H1 (cell line): ENCODE results near the gene ZFAND4. TPM values are rescaled to one million over a fixed set of nuclear protein-coding genes. Genes with fewer than 3 reads are reported as not detected.

Source experiments
- CTCF ChIA-PET: fragments of 300-600 bp; sonication (Branson Sonifier 250); formaldehyde crosslinking; loops from one replicate; lab custom pipeline; 2021; ENCODE audit not compliant: partially characterized antibody; lab: Charles Lee
- POLR2A ChIA-PET: fragments of 300-600 bp; sonication (Branson Sonifier 250); formaldehyde crosslinking; loops from one replicate; lab custom pipeline; 2021; ENCODE audit warnings: inconsistent platforms; ENCODE audit not compliant: partially characterized antibody; lab: Charles Lee
- DNase-seq, 2 experiments: peaks; one replicate each; pipeline versions ENCODE4 v3.0.0 to v3.0.0-alpha.2; 2010 to 2022; ENCODE audit warnings: low spot score in 2 of 2, low read depth in 1 of 2, mixed read lengths in 1 of 2
- FAIRE-seq: peaks from 2 replicates; lab custom pipeline; 2011; peaks lifted over from hg19 to GRCh38; lab: Jason Lieb, UNC
- H2AFZ ChIP-seq: 2 replicates; pipeline ENCODE4 v1.8.1; 2012; ENCODE audit warnings: low read length, inconsistent platforms
- H2AK5ac ChIP-seq: 2 replicates; pipeline ENCODE4 v1.6.1; 2013; ENCODE audit warnings: low read depth, low read length
- H2BK120ac ChIP-seq: replicated peaks from 2 replicates; pipeline ENCODE3; 2013; ENCODE audit warnings: low read depth, low read length, inconsistent platforms
- H2BK12ac ChIP-seq: 2 replicates; pipeline ENCODE4 v1.6.1; 2013; ENCODE audit warnings: low read depth, low read length
- H2BK15ac ChIP-seq: 2 replicates; pipeline ENCODE4 v1.6.1; 2013; ENCODE audit warnings: low read length
- H2BK20ac ChIP-seq: 2 replicates; pipeline ENCODE4 v1.6.1; 2013; ENCODE audit warnings: low read length
- H2BK5ac ChIP-seq: 2 replicates; pipeline ENCODE4 v1.6.1; 2013; ENCODE audit warnings: low read depth, low read length
- H3K14ac ChIP-seq: 2 replicates; pipeline ENCODE4 v1.6.1; 2013; ENCODE audit warnings: inconsistent platforms; ENCODE audit not compliant: insufficient read length
- H3K18ac ChIP-seq: 2 replicates; pipeline ENCODE4 v1.6.1; 2013; ENCODE audit warnings: low read length; ENCODE audit errors: extremely low read depth
- H3K23ac ChIP-seq: 2 replicates; pipeline ENCODE4 v1.6.1; 2013; ENCODE audit warnings: inconsistent platforms; ENCODE audit not compliant: insufficient read length
- H3K23me2 ChIP-seq: 2 replicates; pipeline ENCODE4 v1.6.1; 2013; ENCODE audit warnings: low read depth, low read length
- H3K27ac ChIP-seq: 2 replicates; pipeline ENCODE4 v1.6.1; 2011; ENCODE audit warnings: low read depth, low read length, inconsistent platforms
- H3K27me3 ChIP-seq, 4 experiments: replicated peaks in 1 of 4; 1 replicate in 1 of 4; 2 replicates in 3 of 4; pipeline versions ENCODE4 v1.6.1 to v1.8.1; 2011 to 2013; ENCODE audit warnings: low read length in 3 of 4, mild to moderate bottlenecking in 3 of 4, inconsistent platforms in 2 of 4, mixed read lengths in 2 of 4, moderate library complexity in 1 of 4; ENCODE audit not compliant: control insufficient read depth in 3 of 4, insufficient read depth in 3 of 4; ENCODE audit errors: extremely low read depth in 1 of 4
- H3K36me3 ChIP-seq, 4 experiments: 2 replicates each; pipeline versions ENCODE4 v1.6.1 to v1.8.1; 2011 to 2013; ENCODE audit warnings: mild to moderate bottlenecking in 4 of 4, low read length in 3 of 4, moderate library complexity in 2 of 4, control low read depth in 1 of 4, inconsistent platforms in 1 of 4; ENCODE audit not compliant: insufficient read depth in 4 of 4, control insufficient read depth in 2 of 4
- H3K4ac ChIP-seq: replicated peaks from 2 replicates; pipeline ENCODE3; 2013; ENCODE audit warnings: low read length, low read depth, mixed read lengths, inconsistent platforms; ENCODE audit not compliant: insufficient read length
- H3K4me1 ChIP-seq, 4 experiments: replicated peaks in 1 of 4; 1 replicate in 1 of 4; 2 replicates in 3 of 4; pipeline versions ENCODE4 v1.6.1 to v1.8.1; 2011 to 2013; ENCODE audit warnings: low read length in 3 of 4, inconsistent platforms in 2 of 4, mixed read lengths in 1 of 4; ENCODE audit not compliant: insufficient read depth in 4 of 4, control insufficient read depth in 3 of 4
- H3K4me2 ChIP-seq, 2 experiments: 2 replicates each; pipeline versions ENCODE4 v1.6.1 to v1.8.1; 2011 to 2013; ENCODE audit warnings: low read depth in 2 of 2, low read length in 2 of 2, control low read depth in 1 of 2, inconsistent platforms in 1 of 2, mild to moderate bottlenecking in 1 of 2; ENCODE audit not compliant: insufficient read depth in 1 of 2
- H3K4me3 ChIP-seq, 4 experiments: fragments of 200-600, 300-600 bp in 1 of 4; sonication (generic), shearing (Covaris generic), sonication (Bioruptor Twin) in 1 of 4; 2 replicates each; pipeline versions ENCODE4 v1.5.1 to v1.8.1; 2011 to 2016; ENCODE audit warnings: low read length in 4 of 4, low read depth in 3 of 4, control low read depth in 2 of 4, inconsistent platforms in 2 of 4, mild to moderate bottlenecking in 2 of 4, mixed read lengths in 1 of 4, moderate library complexity in 1 of 4; ENCODE audit not compliant: insufficient read depth in 2 of 4; ENCODE audit errors: extremely low read depth in 1 of 4
- H3K56ac ChIP-seq: replicated peaks from 2 replicates; pipeline ENCODE3; 2013; ENCODE audit warnings: low read depth, mild to moderate bottlenecking, mixed read lengths, low read length, inconsistent platforms; ENCODE audit not compliant: insufficient read length
- H3K79me1 ChIP-seq: 2 replicates; pipeline ENCODE4 v1.6.1; 2013; ENCODE audit warnings: low read depth, low read length, control low read depth
- H3K79me2 ChIP-seq, 2 experiments: 2 replicates each; pipeline versions ENCODE4 v1.6.1 to v1.8.1; 2012 to 2013; ENCODE audit warnings: low read length in 2 of 2, mild to moderate bottlenecking in 2 of 2, inconsistent platforms in 1 of 2; ENCODE audit not compliant: insufficient read depth in 2 of 2, control insufficient read depth in 1 of 2
- H3K9ac ChIP-seq, 4 experiments: replicated peaks in 1 of 4; 1 replicate in 1 of 4; 2 replicates in 3 of 4; pipeline versions ENCODE4 v1.6.1 to v1.8.1; 2011 to 2013; ENCODE audit warnings: low read depth in 3 of 4, low read length in 3 of 4, control low read depth in 2 of 4, mild to moderate bottlenecking in 2 of 4, moderate library complexity in 2 of 4, inconsistent platforms in 1 of 4; ENCODE audit errors: extremely low read depth in 1 of 4
- H3K9me3 ChIP-seq, 2 experiments: 2 replicates each; pipeline versions ENCODE4 v1.6.1 to v1.8.1; 2012 to 2013; ENCODE audit warnings: mild to moderate bottlenecking in 2 of 2, moderate library complexity in 2 of 2, control low read depth in 1 of 2, inconsistent platforms in 1 of 2, low read depth in 1 of 2, low read length in 1 of 2, mixed read lengths in 1 of 2; ENCODE audit not compliant: insufficient read depth in 2 of 2
- H4K20me1 ChIP-seq, 2 experiments: replicated peaks in 1 of 2; 2 replicates each; pipeline versions ENCODE3 to v1.8.1; 2011 to 2013; ENCODE audit warnings: inconsistent platforms in 2 of 2, low read length in 2 of 2, mild to moderate bottlenecking in 1 of 2; ENCODE audit not compliant: insufficient read depth in 2 of 2, control insufficient read depth in 1 of 2
- H4K5ac ChIP-seq: 2 replicates; pipeline ENCODE4 v1.6.1; 2013; ENCODE audit warnings: low read length, low read depth, mixed read lengths, inconsistent platforms; ENCODE audit not compliant: insufficient read length
- H4K8ac ChIP-seq: 2 replicates; pipeline ENCODE4 v1.8.0; 2013; ENCODE audit warnings: mild to moderate bottlenecking, moderate library complexity, low read length, inconsistent platforms; ENCODE audit not compliant: insufficient read depth; ENCODE audit errors: extremely low read depth
- H4K91ac ChIP-seq: replicated peaks from 2 replicates; pipeline ENCODE3; 2013; ENCODE audit warnings: low read length, mixed read lengths, inconsistent platforms; ENCODE audit not compliant: insufficient read length
- CEBPB ChIP-seq: IDR thresholded peaks from 2 replicates; pipeline ENCODE4 v1.6.1; 2012; ENCODE audit warnings: low read depth, low read length
- CREB1 ChIP-seq: IDR thresholded peaks from 2 replicates; pipeline ENCODE4 v1.6.1; 2012; ENCODE audit warnings: inconsistent platforms
- CTBP2 ChIP-seq: IDR thresholded peaks from 2 replicates; pipeline ENCODE4 v1.7.0; 2011; ENCODE audit warnings: borderline replicate concordance, mild to moderate bottlenecking, moderate library complexity, mixed read lengths, low read length; ENCODE audit not compliant: insufficient read depth, insufficient read length
- E2F6 ChIP-seq: IDR thresholded peaks from 2 replicates; pipeline ENCODE4 v1.6.1; 2012; ENCODE audit warnings: inconsistent platforms
- HDAC2 ChIP-seq, 2 experiments: fragments of 300-600 bp in 1 of 2; sonication (generic) in 1 of 2; IDR thresholded peaks; 2 replicates each; pipeline ENCODE4 v1.6.1; 2011 to 2012; ENCODE audit warnings: low read depth in 2 of 2, low read length in 2 of 2, mild to moderate bottlenecking in 2 of 2, moderate library complexity in 2 of 2, borderline replicate concordance in 1 of 2, inconsistent platforms in 1 of 2
- POLR2AphosphoS5 ChIP-seq: IDR thresholded peaks from 2 replicates; pipeline ENCODE4 v1.6.1; 2011; ENCODE audit warnings: low read depth, low read length
- POU5F1 ChIP-seq: IDR thresholded peaks from 2 replicates; pipeline ENCODE4 v1.6.1; 2011; ENCODE audit warnings: low read depth, mild to moderate bottlenecking, low read length, moderate library complexity
- RBBP5 ChIP-seq: IDR thresholded peaks from 2 replicates; pipeline ENCODE4 v1.7.1; 2012; ENCODE audit warnings: low read depth, mild to moderate bottlenecking, inconsistent platforms, low read length, moderate library complexity, borderline replicate concordance
- RXRA ChIP-seq: IDR thresholded peaks from 2 replicates; pipeline ENCODE4 v1.6.1; 2011; ENCODE audit warnings: low read depth, mild to moderate bottlenecking, low read length, moderate library complexity; ENCODE audit not compliant: insufficient read depth
- SP2 ChIP-seq: IDR thresholded peaks from 2 replicates; pipeline ENCODE4 v1.6.1; 2012; ENCODE audit warnings: mild to moderate bottlenecking, low read length, inconsistent platforms
- SUZ12 ChIP-seq: fragments of 200-600 bp; sonication (generic); IDR thresholded peaks from 2 replicates; pipeline ENCODE4 v1.6.1; 2012; ENCODE audit warnings: mild to moderate bottlenecking, inconsistent platforms, low read length, moderate library complexity, mixed read lengths
- TAF7 ChIP-seq: optimal IDR thresholded peaks from 2 replicates; pipeline ENCODE3; 2011; ENCODE audit warnings: low read depth, mild to moderate bottlenecking, inconsistent platforms, low read length, moderate library complexity, borderline replicate concordance
- TBP ChIP-seq: IDR thresholded peaks from 2 replicates; pipeline ENCODE4 v1.6.1; 2011; ENCODE audit warnings: low read depth, low read length, improper control_type of control experiment
- ZNF274 ChIP-seq: IDR thresholded peaks from 2 replicates; pipeline ENCODE4 v1.7.0; 2012; ENCODE audit warnings: low read length, borderline replicate concordance; ENCODE audit errors: extremely low read depth
- WGBS, 2 experiments: shearing (Covaris generic) in 1 of 2; methylation state at CpG; one replicate each; pipeline versions ENCODE4 v1.1.6 to v1.1.7; 2013 to 2015; ENCODE audit warnings: low lambda C conversion rate in 2 of 2, mixed read lengths in 2 of 2, inconsistent platforms in 1 of 2, low coverage in 1 of 2, missing lambda C conversion rate in 1 of 2; ENCODE audit not compliant: insufficient replicate concordance in 2 of 2, insufficient coverage in 1 of 2, insufficient read length in 1 of 2; ENCODE audit errors: extremely low coverage in 1 of 2, missing lambda C conversion rate in 1 of 2; 5-methylcytosine and 5-hydroxymethylcytosine counted together
- polyA plus RNA-seq, 7 experiments: library from polyadenylated mRNA; depleted of rRNA in 3 of 7; stranded (reverse) in 5 of 7; unstranded in 2 of 7; fragments of >200 nt in 5 of 7; fragments of 200-250 nt in 2 of 7; gene quantifications; 1 replicate in 5 of 7; 2 replicates in 1 of 7; 4 replicates in 1 of 7; pipeline versions ENCODE4 v1.2.1 to v1.2.3, GENCODE V29; 2011 to 2013; ENCODE audit warnings: missing spikeins in 2 of 7, mixed read lengths in 2 of 7
- total RNA-seq: library from RNA; stranded (reverse); fragmentation: NEBNext Ultra II Directional; extraction: Animal tissue kit (Norgen Biotek cat#: 25700); gene quantifications from 2 replicates; pipeline ENCODE4 v1.2.1, GENCODE V29; 2021

The ZFAND4 gene
- total and polyA plus RNA-seq, 2 of the 8 experiments (the other 6 are each of a cell fraction or from before 2014, with no cell fraction given) = 2.8 to 17.8 TPM

DNA sequence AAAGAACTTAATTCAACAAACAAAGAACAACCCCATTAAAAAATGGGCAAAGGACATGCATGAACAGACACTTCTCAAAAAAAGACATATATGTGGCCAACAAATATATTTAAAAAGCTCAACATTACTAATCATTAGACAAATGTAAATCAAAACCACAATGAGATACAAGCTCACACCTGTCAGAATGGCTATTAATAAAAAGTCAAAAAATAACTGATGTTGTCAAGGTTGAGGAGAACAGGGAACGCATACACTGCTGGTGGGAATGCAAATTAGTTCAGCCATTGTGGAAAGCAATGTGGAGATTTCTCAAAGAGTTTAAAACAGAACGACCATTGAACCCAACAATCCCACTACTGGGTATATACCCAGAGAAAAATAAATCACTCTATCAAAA lies 19.1 kb downstream of the ZFAND4 start:
- Histone ChIP-seq H2BK12ac (no peak overlapping the region), H3K23ac (no peak overlapping the region), H2AFZ (no peak overlapping the region), H3K18ac (no peak overlapping the region), H2BK5ac (no peak overlapping the region), H3K4me2 (no peak overlapping the region), H3K56ac (no peak overlapping the region), H3K9me3 (no peaks in the 10 kb centered on the region), H3K36me3 (peaks cover 0 to 2% (median under 1%) of the 10 kb centered on the region in 4 experiments; a peak in 2 of 8 replicates), H4K91ac (no peak overlapping the region), H4K8ac (no peak overlapping the region), H2BK15ac (no peak overlapping the region), H3K79me1 (no peaks in the 10 kb centered on the region), H4K5ac (no peak overlapping the region), H3K4ac (no peak overlapping the region), H2AK5ac (no peak overlapping the region), H3K27ac (no peak overlapping the region), H3K4me1 (no peaks in the 10 kb centered on the region), H3K4me3 (no peak overlapping the region), H3K27me3 (no peaks in the 10 kb centered on the region), H4K20me1 (peaks cover 0 to 1% of the 10 kb centered on the region in 2 experiments), H3K14ac (no peak overlapping the region), H3K9ac (no peak overlapping the region; a peak in 1 of 7 replicates), H3K79me2 (peaks cover 0 to 11% of the 10 kb centered on the region in 2 experiments; a peak in 2 of 4 replicates), H3K23me2 (no peaks in the 10 kb centered on the region), H2BK20ac (no peak overlapping the region), H2BK120ac (no peak overlapping the region)
- ChIA-PET POLR2A (no interaction called here), CTCF (no interaction called here)
- DNase-seq = no peak
- 88% methylated on average over 2 of the region's 2 CpGs; no CpG with 5 or more reads in 1 of the 2 experiments for WGBS, 2 experiments
- FAIRE-seq = no peak
- TF ChIP-seq POLR2AphosphoS5 = no peak
- no peak for TF ChIP-seq TAF7
- TF ChIP-seq SUZ12 = no peak
- TF ChIP-seq POU5F1 = no peak
- TF ChIP-seq HDAC2 (IDR thresholded peaks at IDR 0.05; ENCODE audit: borderline replicate concordance in 1 of 2, low read depth in 2 of 2, low read length in 2 of 2) = no peak
- TF ChIP-seq E2F6 = no peak
- no peak for TF ChIP-seq CTBP2
- no peak for TF ChIP-seq SP2
- TF ChIP-seq TBP = no peak
- no peak for TF ChIP-seq CREB1
- no peak for TF ChIP-seq RXRA
- no peak for TF ChIP-seq ZNF274
- no peak for TF ChIP-seq RBBP5
- TF ChIP-seq CEBPB = no peak
